ENCODE data around the gene GPI. TPM values are rescaled to one million over a fixed set of nuclear protein-coding genes. Genes with fewer than 3 reads are reported as not detected.

The GPI gene
- total and polyA plus RNA-seq, 2 of the 13 experiments (the other 11 are each of a cell fraction or from before 2014, with no cell fraction given), result 147 to 167 TPM

GRCh38 chr19:34404109-34404909 is 39.3 kb downstream of the GPI start, which contains the start of gene PDCD2L (continued):
- no peak for TF ChIP-seq NONO (IDR thresholded peaks at IDR 0.05)
- TF ChIP-seq NONO (CRISPR knock-in tag; conservative IDR thresholded peaks at IDR 0.05), result peak; percentile 86
- TF ChIP-seq ZNF512 (CRISPR knock-in tag; IDR thresholded peaks at IDR 0.05), result no peak
- TF ChIP-seq HOXA7 (CRISPR knock-in tag; IDR thresholded peaks at IDR 0.05), result no peak
- TF ChIP-seq KDM6A (CRISPR knock-in tag; IDR thresholded peaks at IDR 0.05; ENCODE audit: low read depth), result no peak
- TF ChIP-seq ARNT (IDR thresholded peaks at IDR 0.05), result no peak
- TF ChIP-seq MBD4 (IDR thresholded peaks at IDR 0.05; ENCODE audit: borderline replicate concordance, low read length), result no peak
- peak; percentile 82 for TF ChIP-seq ZNF337 (CRISPR knock-in tag; IDR thresholded peaks at IDR 0.05; ENCODE audit: borderline replicate concordance, low read depth)
- TF ChIP-seq GPBP1L1 (CRISPR knock-in tag; IDR thresholded peaks at IDR 0.05), result no peak
- 0 out of 2 replicates have a peak, but pooled peaks have one; percentile 49 for TF ChIP-seq THRA (CRISPR knock-in tag; IDR thresholded peaks at IDR 0.05; ENCODE audit: borderline replicate concordance)
- no peak; the same call in 1 of the 2 replicates for TF ChIP-seq ZNF143 (CRISPR knock-in tag; IDR thresholded peaks at IDR 0.05)
- peak; percentile 74 for TF ChIP-seq NR0B2 (CRISPR knock-in tag; IDR thresholded peaks at IDR 0.05)
- no peak for TF ChIP-seq ZBTB40 (IDR thresholded peaks at IDR 0.05)
- TF ChIP-seq ZBTB40 (CRISPR knock-in tag; IDR thresholded peaks at IDR 0.05), result peak; percentile 67
- no peak; the same call in 1 of the 2 replicates for TF ChIP-seq RAD21 (CRISPR knock-in tag; IDR thresholded peaks at IDR 0.05)
- no peak for TF ChIP-seq MBNL3 (CRISPR knock-in tag; conservative IDR thresholded peaks at IDR 0.05)
